Astrocyte (in vitro differentiated cells and primary cell): Measurements from ENCODE around the gene CREB3L1.

Source experiments
- CTCF ChIP-seq: IDR thresholded peaks from 2 replicates; pipeline ENCODE4 v1.5.1; 2011; ENCODE audit warnings: low read depth, mild to moderate bottlenecking, inconsistent platforms, low read length, moderate library complexity; ENCODE audit not compliant: insufficient read depth
- EZH2 ChIP-seq: IDR thresholded peaks from 2 replicates; pipeline ENCODE4 v1.6.1; 2012; ENCODE audit warnings: mild to moderate bottlenecking, low read length, inconsistent platforms; ENCODE audit not compliant: insufficient read depth

GRCh38 chr11:46249103-46249937, 28.1 kb upstream of the CREB3L1 start:
- TF ChIP-seq CTCF = no peak
- TF ChIP-seq EZH2 = no peak
